Aorta (tissue), 5 donors: ENCODE results near the gene POLH. TPM values are rescaled to one million over a fixed set of nuclear protein-coding genes. Genes with fewer than 3 reads are reported as not detected.

Experiments
- ATAC-seq: fragments of 200-7000 bp; cut with Tn5 transposase; one replicate; pipeline ENCODE4 v1.9.1; 2022; ENCODE audit warnings: moderate library complexity; ENCODE audit not compliant: low FRiP score
- DNase-seq, 2 donors: peaks; one replicate each; pipeline ENCODE4 v3.0.0-alpha.2; 2020
- H3K27ac ChIP-seq, 2 donors: one replicate each; pipeline ENCODE4 v1.5.1; 2013; ENCODE audit warnings: low read length in 2 of 2, mild to moderate bottlenecking in 2 of 2, moderate library complexity in 2 of 2, control low read depth in 1 of 2, inconsistent platforms in 1 of 2, low read depth in 1 of 2
- H3K27me3 ChIP-seq, 2 donors: one replicate each; pipeline ENCODE4 v1.6.1; 2013; ENCODE audit warnings: control low read depth in 1 of 2, low read length in 1 of 2, mild to moderate bottlenecking in 1 of 2, moderate library complexity in 1 of 2; ENCODE audit not compliant: insufficient read depth in 2 of 2, control insufficient read depth in 1 of 2
- H3K36me3 ChIP-seq, 2 donors: one replicate each; pipeline ENCODE4 v1.6.1; 2013; ENCODE audit warnings: control low read depth in 1 of 2, low read length in 1 of 2, mild to moderate bottlenecking in 1 of 2; ENCODE audit not compliant: insufficient read depth in 2 of 2, control insufficient read depth in 1 of 2
- H3K4me1 ChIP-seq, 2 donors: one replicate each; pipeline ENCODE4 v1.6.1; 2013; ENCODE audit warnings: low read length in 2 of 2, control low read depth in 1 of 2, mild to moderate bottlenecking in 1 of 2, moderate library complexity in 1 of 2; ENCODE audit not compliant: insufficient read depth in 2 of 2, control insufficient read depth in 1 of 2
- H3K4me3 ChIP-seq, 2 donors: one replicate each; pipeline ENCODE4 v1.5.1; 2013; ENCODE audit warnings: low read length in 2 of 2, control low read depth in 1 of 2, mild to moderate bottlenecking in 1 of 2
- H3K9me3 ChIP-seq: one replicate; pipeline ENCODE4 v1.6.1; 2013; ENCODE audit warnings: mild to moderate bottlenecking, low read length; ENCODE audit not compliant: control insufficient read depth
- WGBS, 2 donors: extraction: QIAGEN DNeasy Blood & Tissue Kit; methylation state at CpG; one replicate each; pipeline ENCODE4 v1.1.7; 2013; 5-methylcytosine and 5-hydroxymethylcytosine counted together
- intact Hi-C, 2 donors: fragments of 100-400 bp; cut with DNase I; formaldehyde crosslinking; loops; one replicate each; pipeline versions ENCODE4 v1.14.2 to v1.15.0; 2022
- polyA plus RNA-seq, 2 donors: library from polyadenylated mRNA; stranded (reverse); fragments of 200-250 nt; gene quantifications; one replicate each; pipeline ENCODE4 v1.2.3, GENCODE V29; 2013
- total RNA-seq, 2 donors: library from RNA; stranded (reverse); fragmentation: NEBNext Ultra II Directional; extraction: Animal tissue kit (Norgen Biotek cat#: 25700); gene quantifications; one replicate each; pipeline ENCODE4 v1.2.1, GENCODE V29; 2021
- donor health status: healthy with polysubstance abuse.
- donor health status: Bipolar disorder and iron deficiency.
- donor health status: DM: no; HTN: no; CAD: no.
- donor health status: DM: no; HTN: no; CAD: no.
- donor health status: DM: yes; HTN: yes; CAD: no.

Gene POLH
- total and polyA plus RNA-seq, 4 donors, result 3.6 to 15.2 (median 6.9) TPM

- peaks cover under 1 to 2% of the 10 kb centered on the region in 2 donors for H3K36me3 ChIP-seq
- peaks cover 0 to 3% of the 10 kb centered on the region in 2 donors for H3K4me1 ChIP-seq
- WGBS, 2 donors, result 75 to 79% methylated on average over 12 of the region's 12 CpGs
- ATAC-seq (no peak), DNase-seq (no peak)
- intact Hi-C loops, result no loop called here
- no peaks in the 10 kb centered on the region for H3K9me3 ChIP-seq
- no peaks in the 10 kb centered on the region for H3K27me3 ChIP-seq
- H3K4me3 ChIP-seq, result no peak overlapping the region
- no peak overlapping the region for H3K27ac ChIP-seq
Measured at GRCh38 chr6:43623880-43624785, 48.1 kb downstream of the POLH start.

GRCh38 chr6:43624786-43625288, 48.9 kb downstream of the POLH start:
- no peak for DNase-seq
- no peaks in the 10 kb centered on the region for H3K9me3 ChIP-seq
- intact Hi-C loops, result no loop called here
- H3K36me3 ChIP-seq, result peaks cover 0 to 2% of the 10 kb centered on the region in 2 donors
- no peaks in the 10 kb centered on the region for H3K27me3 ChIP-seq
- peaks cover 0 to 3% of the 10 kb centered on the region in 2 donors for H3K4me1 ChIP-seq
- 73 to 76% methylated on average over 7 of the region's 7 CpGs for WGBS, 2 donors
- H3K27ac ChIP-seq, result no peak overlapping the region
- H3K4me3 ChIP-seq, result no peak overlapping the region
- no peak for ATAC-seq

- Histone ChIP-seq H3K4me3 (no peak overlapping the region), H3K36me3 (peaks cover 0 to 2% of the 10 kb centered on the region in 2 donors), H3K4me1 (peaks cover 0 to 3% of the 10 kb centered on the region in 2 donors), H3K27me3 (no peaks in the 10 kb centered on the region), H3K27ac (no peak overlapping the region), H3K9me3 (no peaks in the 10 kb centered on the region)
- ATAC-seq, result no peak
- 92 to 94% methylated on average over 16 of the region's 16 CpGs for WGBS, 2 donors
- intact Hi-C loops, result no loop called here
- DNase-seq, result no peak
Measured at GRCh38 chr6:43625393-43625992, 49.5 kb downstream of the POLH start.

GRCh38 chr6:43627008-43627825, 51.2 kb downstream of the POLH start:
- peak; percentile 30 for ATAC-seq
- Histone ChIP-seq H3K36me3 (peaks cover 0 to 2% of the 10 kb centered on the region in 2 donors), H3K4me3 (no peak overlapping the region), H3K27ac (peak overlapping the region in 1 of 2 donors; percentile 61), H3K9me3 (no peaks in the 10 kb centered on the region), H3K27me3 (no peaks in the 10 kb centered on the region), H3K4me1 (peaks cover 0 to 3% of the 10 kb centered on the region in 2 donors)
- WGBS, 2 donors, result 57 to 61% methylated on average over 5 of the region's 5 CpGs
- peak; percentile 84 to 90 for DNase-seq
- intact Hi-C loops, result no loop called here

GRCh38 chr6:43628393-43629103, 52.6 kb downstream of the POLH start:
- intact Hi-C loops, result no loop called here
- Histone ChIP-seq H3K27me3 (no peaks in the 10 kb centered on the region), H3K4me3 (peak overlapping the region; percentile 40 to 70), H3K4me1 (peaks cover 0 to 3% of the 10 kb centered on the region in 2 donors), H3K27ac (peak overlapping the region; percentile 32 to 39), H3K36me3 (no peaks in the 10 kb centered on the region), H3K9me3 (no peaks in the 10 kb centered on the region)
- WGBS, 2 donors, result 0 to 1% methylated on average over 25 of the region's 25 CpGs
- no peak for ATAC-seq
- DNase-seq, result peak in 1 of 2 donors; percentile 72

GRCh38 chr6:43629104-43629504, 53.1 kb downstream of the POLH start, which contains the start of gene GTPBP2:
Gene GTPBP2 (minus strand): TSS chr6:43629264. CDS start chr6:43629162, 102 bp downstream.
- H3K4me3 ChIP-seq, result peak within 1 kb of the TSS; percentile 52 to 70
- peaks cover 0 to 3% of the 10 kb centered on the region in 2 donors for H3K4me1 ChIP-seq
- peak; percentile 99 for DNase-seq
- H3K36me3 ChIP-seq, result no peaks in the 10 kb centered on the region
- intact Hi-C loops, result no loop called here
- H3K27me3 ChIP-seq, result no peaks in the 10 kb centered on the region
- H3K27ac ChIP-seq, result peak within 1 kb of the TSS; percentile 88 to 89
- no peaks in the 10 kb centered on the region for H3K9me3 ChIP-seq
- 0% methylated on average over 35 to 46 of the region's 46 CpGs for WGBS, 2 donors
- peak; percentile 96 for ATAC-seq

GRCh38 chr6:43629505-43630300, 53.7 kb downstream of the POLH start:
- DNase-seq (peak; percentile 96 to 97), ATAC-seq (peak; percentile 94)
- Histone ChIP-seq H3K36me3 (no peaks in the 10 kb centered on the region), H3K9me3 (no peaks in the 10 kb centered on the region), H3K4me1 (peaks cover 0 to 3% of the 10 kb centered on the region in 2 donors), H3K27me3 (no peaks in the 10 kb centered on the region), H3K27ac (peak overlapping the region; percentile 88 to 89), H3K4me3 (peak overlapping the region; percentile 52 to 69)
- intact Hi-C loops, result no loop called here
- 0% methylated on average over 40 to 41 of the region's 41 CpGs for WGBS, 2 donors
